ENCODE results near the gene MPV17L2.

- TF ChIP-seq FOXA1 (IDR thresholded peaks at IDR 0.05) = no peak
- no peak for TF ChIP-seq MAX (IDR thresholded peaks at IDR 0.05)
- no peak for TF ChIP-seq YY1 (IDR thresholded peaks at IDR 0.05)
- peak; percentile 65 for TF ChIP-seq CTCF (IDR thresholded peaks at IDR 0.05; ENCODE audit: low read depth, low read length, missing input control)
- TF ChIP-seq, protein P1, sequence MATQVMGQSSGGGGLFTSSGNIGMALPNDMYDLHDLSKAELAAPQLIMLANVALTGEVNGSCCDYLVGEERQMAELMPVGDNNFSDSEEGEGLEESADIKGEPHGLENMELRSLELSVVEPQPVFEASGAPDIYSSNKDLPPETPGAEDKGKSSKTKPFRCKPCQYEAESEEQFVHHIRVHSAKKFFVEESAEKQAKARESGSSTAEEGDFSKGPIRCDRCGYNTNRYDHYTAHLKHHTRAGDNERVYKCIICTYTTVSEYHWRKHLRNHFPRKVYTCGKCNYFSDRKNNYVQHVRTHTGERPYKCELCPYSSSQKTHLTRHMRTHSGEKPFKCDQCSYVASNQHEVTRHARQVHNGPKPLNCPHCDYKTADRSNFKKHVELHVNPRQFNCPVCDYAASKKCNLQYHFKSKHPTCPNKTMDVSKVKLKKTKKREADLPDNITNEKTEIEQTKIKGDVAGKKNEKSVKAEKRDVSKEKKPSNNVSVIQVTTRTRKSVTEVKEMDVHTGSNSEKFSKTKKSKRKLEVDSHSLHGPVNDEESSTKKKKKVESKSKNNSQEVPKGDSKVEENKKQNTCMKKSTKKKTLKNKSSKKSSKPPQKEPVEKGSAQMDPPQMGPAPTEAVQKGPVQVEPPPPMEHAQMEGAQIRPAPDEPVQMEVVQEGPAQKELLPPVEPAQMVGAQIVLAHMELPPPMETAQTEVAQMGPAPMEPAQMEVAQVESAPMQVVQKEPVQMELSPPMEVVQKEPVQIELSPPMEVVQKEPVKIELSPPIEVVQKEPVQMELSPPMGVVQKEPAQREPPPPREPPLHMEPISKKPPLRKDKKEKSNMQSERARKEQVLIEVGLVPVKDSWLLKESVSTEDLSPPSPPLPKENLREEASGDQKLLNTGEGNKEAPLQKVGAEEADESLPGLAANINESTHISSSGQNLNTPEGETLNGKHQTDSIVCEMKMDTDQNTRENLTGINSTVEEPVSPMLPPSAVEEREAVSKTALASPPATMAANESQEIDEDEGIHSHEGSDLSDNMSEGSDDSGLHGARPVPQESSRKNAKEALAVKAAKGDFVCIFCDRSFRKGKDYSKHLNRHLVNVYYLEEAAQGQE (IDR thresholded peaks at IDR 0.05) = no peak
These were observed 24.9 kb upstream of the MPV17L2 start for GRCh38 chr19:18167975-18168645.
